Measurements from ENCODE around the gene ARHGEF5. TPM values are rescaled to one million over a fixed set of nuclear protein-coding genes. Genes with fewer than 3 reads are reported as not detected.

ARHGEF5 gene
- total and polyA plus RNA-seq, 2 experiments from 2014 or later = 10.2 to 27.1 TPM

GRCh38 chr7:144401490-144401889 lies 46.3 kb downstream of the ARHGEF5 start:
- H3K4me1 ChIP-seq (ENCODE audit: insufficient read depth) = no peaks in the 10 kb centered on the region
- H3K27me3 Mint-ChIP-seq (ENCODE audit: insufficient read depth, low read depth, poor library complexity) = peaks cover 10% of the 10 kb centered on the region
- H3K9me2 ChIP-seq (ENCODE audit: insufficient read depth) = no peaks in the 10 kb centered on the region
- no peaks in the 10 kb centered on the region; the same call in 1 of the 3 replicates for H3K9me3 Mint-ChIP-seq
- DNase-seq (ENCODE audit: low spot score) = no peak
- H3K4me2 ChIP-seq = no peak overlapping the region
- H3K36me3 Mint-ChIP-seq (ENCODE audit: low read depth) = no peaks in the 10 kb centered on the region
- 0 out of 2 replicates have a peak overlapping the region, but pooled peaks have one; percentile 28 for H2AFZ ChIP-seq
- H3K4me3 ChIP-seq = no peak overlapping the region
- no peaks in the 10 kb centered on the region for H3K79me2 ChIP-seq (replicated peaks; ENCODE audit: insufficient read depth)
- H4K20me1 ChIP-seq (replicated peaks; ENCODE audit: insufficient read depth) = no peaks in the 10 kb centered on the region
- no peak overlapping the region for H3K27ac Mint-ChIP-seq
- H3K4me1 Mint-ChIP-seq = no peaks in the 10 kb centered on the region; the same call in 2 of the 3 replicates
- H3K4me3 Mint-ChIP-seq = no peak overlapping the region
- TF ChIP-seq ZNF331 (CRISPR knock-in tag; IDR thresholded peaks at IDR 0.05; ENCODE audit: low read depth) = no peak
- H3K27ac ChIP-seq (ENCODE audit: low read depth) = no peak overlapping the region
- no peaks in the 10 kb centered on the region for H3F3A ChIP-seq (replicated peaks; ENCODE audit: low read depth)
- H3K36me3 ChIP-seq (ENCODE audit: insufficient read depth) = no peaks in the 10 kb centered on the region
- no peak for ATAC-seq
- H3K27me3 ChIP-seq (ENCODE audit: insufficient read depth) = no peaks in the 10 kb centered on the region

DNA sequence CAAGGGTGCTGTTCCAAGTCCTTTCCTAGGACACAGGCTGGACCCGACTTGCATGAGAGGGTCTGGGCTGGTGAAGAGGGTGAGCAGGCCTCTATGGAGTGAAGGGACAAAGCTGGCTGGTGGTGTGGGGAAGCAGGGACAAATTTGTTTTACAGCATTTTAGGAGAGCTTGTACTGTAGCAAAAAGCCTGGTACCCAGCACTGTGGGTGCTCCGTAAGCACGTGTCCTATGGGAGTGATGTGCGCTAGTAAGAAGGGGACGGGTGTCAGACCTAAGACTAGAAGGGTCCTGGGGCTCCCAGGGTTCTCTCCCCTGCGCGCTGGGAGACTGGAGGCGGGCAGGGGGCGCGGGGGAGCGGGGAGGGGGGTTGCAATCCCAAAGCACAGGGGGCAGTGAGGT lies 47.9 kb downstream of the ARHGEF5 start:
- no peak for TF ChIP-seq CREB1 (CRISPR knock-in tag; IDR thresholded peaks at IDR 0.05; ENCODE audit: low read depth)
- no peak overlapping the region for H3K27ac ChIP-seq (ENCODE audit: low read depth)
- H3K4me1 ChIP-seq (ENCODE audit: insufficient read depth) = peaks cover 4% of the 10 kb centered on the region; the same call in 1 of the 2 replicates
- H3K36me3 ChIP-seq (ENCODE audit: insufficient read depth) = no peaks in the 10 kb centered on the region
- Mint-ChIP-seq H3K4me3 (no peak overlapping the region), H3K36me3 (ENCODE audit: low read depth) (no peaks in the 10 kb centered on the region), H3K9me3 (no peaks in the 10 kb centered on the region), H3K4me1 (peaks cover 9% of the 10 kb centered on the region), H3K27me3 (ENCODE audit: insufficient read depth, low read depth, poor library complexity) (peaks cover 8% of the 10 kb centered on the region), H3K27ac (no peak overlapping the region)
- H4K20me1 ChIP-seq (replicated peaks; ENCODE audit: insufficient read depth) = no peaks in the 10 kb centered on the region
- no peaks in the 10 kb centered on the region for H3K9me2 ChIP-seq (ENCODE audit: insufficient read depth)
- H3K4me3 ChIP-seq = no peak overlapping the region
- no peaks in the 10 kb centered on the region for H3K27me3 ChIP-seq (ENCODE audit: insufficient read depth)
- no peak overlapping the region for H3K4me2 ChIP-seq
- no peaks in the 10 kb centered on the region for H3F3A ChIP-seq (replicated peaks; ENCODE audit: low read depth)
- no peak overlapping the region for H2AFZ ChIP-seq
- ATAC-seq (no peak), DNase-seq (ENCODE audit: low spot score) (no peak)
- no peaks in the 10 kb centered on the region for H3K79me2 ChIP-seq (replicated peaks; ENCODE audit: insufficient read depth)

DNA sequence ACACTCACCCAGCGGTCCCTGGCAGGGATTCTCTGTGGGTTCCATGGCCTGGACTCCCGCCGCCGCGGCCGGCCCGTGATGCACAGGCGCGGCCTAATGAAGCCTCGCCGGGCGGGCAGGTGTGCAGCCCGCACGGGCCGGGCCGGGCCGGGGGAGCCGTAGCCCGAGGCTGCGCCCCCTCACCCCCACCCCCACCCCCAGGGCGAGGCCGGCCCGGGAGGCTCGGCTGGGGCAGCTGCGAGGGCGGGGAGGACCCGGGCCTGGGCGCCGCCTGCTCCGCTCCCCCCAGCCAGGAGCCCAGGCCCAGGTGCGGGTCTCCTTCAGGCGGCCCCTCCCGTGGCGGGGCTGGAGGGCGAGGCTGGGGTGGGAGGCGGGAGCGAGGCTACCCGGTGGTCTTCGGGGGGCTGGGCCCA lies 48.5 kb downstream of the ARHGEF5 start, which contains the start of gene NOBOX:
Gene NOBOX, minus strand, starts transcription at position 45 of the 413 bp plus-strand sequence.
- ATAC-seq (no peak), DNase-seq (ENCODE audit: low spot score) (no peak)
- Mint-ChIP-seq H3K27me3 (ENCODE audit: insufficient read depth, low read depth, poor library complexity) (peaks cover 7% of the 10 kb centered on the region), H3K4me1 (peaks cover 11% of the 10 kb centered on the region), H3K27ac (no peak within 1 kb of the TSS), H3K4me3 (no peak within 1 kb of the TSS), H3K36me3 (ENCODE audit: low read depth) (no peaks in the 10 kb centered on the region), H3K9me3 (no peaks in the 10 kb centered on the region)
- H2AFZ ChIP-seq = peak within 1 kb of the TSS; percentile 74
- H3K27ac ChIP-seq (ENCODE audit: low read depth) = no peak within 1 kb of the TSS
- H3K4me2 ChIP-seq = no peak within 1 kb of the TSS
- H3F3A ChIP-seq (replicated peaks; ENCODE audit: low read depth) = no peaks in the 10 kb centered on the region
- H3K4me3 ChIP-seq = no peak within 1 kb of the TSS
- no peaks in the 10 kb centered on the region for H3K79me2 ChIP-seq (replicated peaks; ENCODE audit: insufficient read depth)
- no peaks in the 10 kb centered on the region for H4K20me1 ChIP-seq (replicated peaks; ENCODE audit: insufficient read depth)
- no peaks in the 10 kb centered on the region for H3K27me3 ChIP-seq (ENCODE audit: insufficient read depth)
- H3K9me2 ChIP-seq (ENCODE audit: insufficient read depth) = no peaks in the 10 kb centered on the region
- peaks cover 4% of the 10 kb centered on the region; the same call in 1 of the 2 replicates for H3K4me1 ChIP-seq (ENCODE audit: insufficient read depth)
- TF ChIP-seq REST (IDR thresholded peaks at IDR 0.05; ENCODE audit: unreplicated experiment) (no peak), STAT1 (IDR thresholded peaks at IDR 0.05; ENCODE audit: unreplicated experiment) (no peak), JUNB (IDR thresholded peaks at IDR 0.05; ENCODE audit: unreplicated experiment) (no peak), ZNF331 (CRISPR knock-in tag; IDR thresholded peaks at IDR 0.05; ENCODE audit: low read depth) (no peak), EZH2phosphoT487 (IDR thresholded peaks at IDR 0.05; ENCODE audit: unreplicated experiment) (no peak), ETS1 (IDR thresholded peaks at IDR 0.05) (no peak), CREB1 (CRISPR knock-in tag; IDR thresholded peaks at IDR 0.05; ENCODE audit: low read depth) (no peak), EZH2 (IDR thresholded peaks at IDR 0.05; ENCODE audit: low read depth, unreplicated experiment) (no peak)
- TF ChIP-seq, protein P1, sequence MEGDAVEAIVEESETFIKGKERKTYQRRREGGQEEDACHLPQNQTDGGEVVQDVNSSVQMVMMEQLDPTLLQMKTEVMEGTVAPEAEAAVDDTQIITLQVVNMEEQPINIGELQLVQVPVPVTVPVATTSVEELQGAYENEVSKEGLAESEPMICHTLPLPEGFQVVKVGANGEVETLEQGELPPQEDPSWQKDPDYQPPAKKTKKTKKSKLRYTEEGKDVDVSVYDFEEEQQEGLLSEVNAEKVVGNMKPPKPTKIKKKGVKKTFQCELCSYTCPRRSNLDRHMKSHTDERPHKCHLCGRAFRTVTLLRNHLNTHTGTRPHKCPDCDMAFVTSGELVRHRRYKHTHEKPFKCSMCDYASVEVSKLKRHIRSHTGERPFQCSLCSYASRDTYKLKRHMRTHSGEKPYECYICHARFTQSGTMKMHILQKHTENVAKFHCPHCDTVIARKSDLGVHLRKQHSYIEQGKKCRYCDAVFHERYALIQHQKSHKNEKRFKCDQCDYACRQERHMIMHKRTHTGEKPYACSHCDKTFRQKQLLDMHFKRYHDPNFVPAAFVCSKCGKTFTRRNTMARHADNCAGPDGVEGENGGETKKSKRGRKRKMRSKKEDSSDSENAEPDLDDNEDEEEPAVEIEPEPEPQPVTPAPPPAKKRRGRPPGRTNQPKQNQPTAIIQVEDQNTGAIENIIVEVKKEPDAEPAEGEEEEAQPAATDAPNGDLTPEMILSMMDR (conservative IDR thresholded peaks at IDR 0.05; ENCODE audit: low read depth in 2 of 2) = no peak
- H3K36me3 ChIP-seq (ENCODE audit: insufficient read depth) = no peaks in the 10 kb centered on the region

All from GM23338 (cell line).